Measurements from ENCODE around the gene SLFNL1. TPM values are rescaled to one million over a fixed set of nuclear protein-coding genes. Genes with fewer than 3 reads are reported as not detected.

The SLFNL1 gene
- total RNA-seq, 6 experiments from 2014 or later: 0.06 to 0.27 (median 0.14) TPM; not detected in 3

DNA sequence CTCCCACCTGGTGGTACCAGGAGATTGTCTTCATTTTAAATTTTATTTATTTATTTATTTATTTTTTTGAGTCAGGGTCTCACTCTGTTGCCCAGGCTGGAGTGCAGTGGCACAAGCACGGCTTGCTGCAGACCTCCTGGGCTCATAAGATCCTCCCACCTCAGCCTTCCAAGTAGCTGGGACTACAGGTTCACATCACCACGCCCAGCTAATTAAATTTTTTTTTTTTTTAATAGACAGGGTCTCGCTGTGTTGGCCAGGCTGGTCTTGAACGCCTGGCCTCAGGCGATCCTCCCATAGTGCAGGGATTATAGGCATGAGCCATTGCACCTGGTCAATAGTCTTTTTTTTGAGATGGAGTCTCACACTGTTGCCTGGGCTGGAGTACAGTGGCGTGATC is 8.5 kb downstream of the SLFNL1 start:
- H3K27ac ChIP-seq: no peak overlapping the region
- H3K9me3 ChIP-seq: no peaks in the 10 kb centered on the region
- ATAC-seq (no peak), DNase-seq (no peak)
- TF ChIP-seq, protein P1, sequence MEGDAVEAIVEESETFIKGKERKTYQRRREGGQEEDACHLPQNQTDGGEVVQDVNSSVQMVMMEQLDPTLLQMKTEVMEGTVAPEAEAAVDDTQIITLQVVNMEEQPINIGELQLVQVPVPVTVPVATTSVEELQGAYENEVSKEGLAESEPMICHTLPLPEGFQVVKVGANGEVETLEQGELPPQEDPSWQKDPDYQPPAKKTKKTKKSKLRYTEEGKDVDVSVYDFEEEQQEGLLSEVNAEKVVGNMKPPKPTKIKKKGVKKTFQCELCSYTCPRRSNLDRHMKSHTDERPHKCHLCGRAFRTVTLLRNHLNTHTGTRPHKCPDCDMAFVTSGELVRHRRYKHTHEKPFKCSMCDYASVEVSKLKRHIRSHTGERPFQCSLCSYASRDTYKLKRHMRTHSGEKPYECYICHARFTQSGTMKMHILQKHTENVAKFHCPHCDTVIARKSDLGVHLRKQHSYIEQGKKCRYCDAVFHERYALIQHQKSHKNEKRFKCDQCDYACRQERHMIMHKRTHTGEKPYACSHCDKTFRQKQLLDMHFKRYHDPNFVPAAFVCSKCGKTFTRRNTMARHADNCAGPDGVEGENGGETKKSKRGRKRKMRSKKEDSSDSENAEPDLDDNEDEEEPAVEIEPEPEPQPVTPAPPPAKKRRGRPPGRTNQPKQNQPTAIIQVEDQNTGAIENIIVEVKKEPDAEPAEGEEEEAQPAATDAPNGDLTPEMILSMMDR (IDR thresholded peaks at IDR 0.05): no peak
- TF ChIP-seq POLR2A (IDR thresholded peaks at IDR 0.05): no peak
- 96% methylated on average over 5 of the region's 6 CpGs for WGBS (ENCODE audit: insufficient coverage, low coverage, low lambda C conversion rate, missing lambda C conversion rate)
- no peak overlapping the region for H3K4me3 ChIP-seq
- no peaks in the 10 kb centered on the region for H3K27me3 ChIP-seq
- peaks cover 0 to 90% (median 34%) of the 10 kb centered on the region in 4 donors for H3K36me3 ChIP-seq
- intact Hi-C loops (cut with DNase I): no loop called here
- H3K4me1 ChIP-seq: no peaks in the 10 kb centered on the region

DNA sequence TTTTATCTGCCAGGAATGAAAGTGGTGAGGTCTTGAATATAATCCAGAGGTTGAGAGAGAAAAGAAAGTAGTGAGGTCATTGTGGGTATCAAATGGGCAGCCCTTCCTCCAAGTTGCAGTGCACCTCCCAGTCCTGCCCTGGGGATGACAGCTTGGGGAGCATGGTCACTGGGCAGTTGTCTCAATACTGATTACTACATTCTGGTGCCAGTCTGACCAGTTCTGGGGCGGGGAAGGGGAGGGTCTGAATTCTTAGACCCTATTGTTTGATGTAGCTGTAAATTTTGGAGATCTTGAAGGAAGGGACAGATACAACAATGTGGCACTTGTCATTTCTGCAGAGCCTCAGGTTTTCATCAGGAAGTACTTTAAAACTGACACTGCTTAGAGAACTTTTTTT is 11.2 kb downstream of the SLFNL1 start:
- ATAC-seq (no peak), DNase-seq (no peak)
- Histone ChIP-seq H3K36me3 (peaks cover 0 to 98% (median 46%) of the 10 kb centered on the region in 4 donors), H3K4me3 (no peak overlapping the region), H3K27ac (no peak overlapping the region), H3K9me3 (no peaks in the 10 kb centered on the region), H3K4me1 (no peaks in the 10 kb centered on the region), H3K27me3 (no peaks in the 10 kb centered on the region)
- 100% methylated on average over 1 of the region's 1 CpG for WGBS (ENCODE audit: insufficient coverage, low coverage, low lambda C conversion rate, missing lambda C conversion rate)
- TF ChIP-seq, protein P1 (IDR thresholded peaks at IDR 0.05): no peak
- no peak for TF ChIP-seq POLR2A (IDR thresholded peaks at IDR 0.05)
- intact Hi-C loops (cut with DNase I): no loop called here

DNA sequence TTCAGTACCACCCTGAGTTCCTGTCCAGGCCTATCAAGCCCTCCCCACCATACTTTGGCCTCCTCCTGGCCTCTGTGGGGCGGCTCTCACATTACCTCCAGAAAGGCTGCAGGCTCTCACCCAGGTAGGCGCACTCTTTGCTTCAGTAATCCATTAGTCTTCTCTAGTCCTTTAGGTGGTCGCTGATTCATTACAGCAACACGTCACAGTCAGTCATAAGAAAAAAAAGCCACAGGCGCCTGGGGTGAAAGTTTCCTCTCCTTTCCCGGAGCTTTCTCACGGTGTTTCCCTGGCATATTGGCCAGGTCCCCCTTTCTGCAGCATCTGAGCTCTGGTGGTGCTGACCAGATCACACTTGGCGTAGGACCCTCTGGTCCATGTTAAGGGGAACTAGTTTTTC is 12.1 kb downstream of the SLFNL1 start:
- WGBS (ENCODE audit: insufficient coverage, low coverage, low lambda C conversion rate, missing lambda C conversion rate): 93% methylated on average over 7 of the region's 8 CpGs
- ATAC-seq (no peak), DNase-seq (no peak)
- Histone ChIP-seq H3K27me3 (no peaks in the 10 kb centered on the region), H3K9me3 (no peaks in the 10 kb centered on the region), H3K27ac (no peak overlapping the region), H3K4me3 (no peak overlapping the region), H3K4me1 (no peaks in the 10 kb centered on the region), H3K36me3 (peaks cover 0 to 99% (median 49%) of the 10 kb centered on the region in 4 donors)
- intact Hi-C loops (cut with DNase I): no loop called here
- no peak for TF ChIP-seq POLR2A (IDR thresholded peaks at IDR 0.05)
- TF ChIP-seq, protein P1 (IDR thresholded peaks at IDR 0.05): no peak

DNA sequence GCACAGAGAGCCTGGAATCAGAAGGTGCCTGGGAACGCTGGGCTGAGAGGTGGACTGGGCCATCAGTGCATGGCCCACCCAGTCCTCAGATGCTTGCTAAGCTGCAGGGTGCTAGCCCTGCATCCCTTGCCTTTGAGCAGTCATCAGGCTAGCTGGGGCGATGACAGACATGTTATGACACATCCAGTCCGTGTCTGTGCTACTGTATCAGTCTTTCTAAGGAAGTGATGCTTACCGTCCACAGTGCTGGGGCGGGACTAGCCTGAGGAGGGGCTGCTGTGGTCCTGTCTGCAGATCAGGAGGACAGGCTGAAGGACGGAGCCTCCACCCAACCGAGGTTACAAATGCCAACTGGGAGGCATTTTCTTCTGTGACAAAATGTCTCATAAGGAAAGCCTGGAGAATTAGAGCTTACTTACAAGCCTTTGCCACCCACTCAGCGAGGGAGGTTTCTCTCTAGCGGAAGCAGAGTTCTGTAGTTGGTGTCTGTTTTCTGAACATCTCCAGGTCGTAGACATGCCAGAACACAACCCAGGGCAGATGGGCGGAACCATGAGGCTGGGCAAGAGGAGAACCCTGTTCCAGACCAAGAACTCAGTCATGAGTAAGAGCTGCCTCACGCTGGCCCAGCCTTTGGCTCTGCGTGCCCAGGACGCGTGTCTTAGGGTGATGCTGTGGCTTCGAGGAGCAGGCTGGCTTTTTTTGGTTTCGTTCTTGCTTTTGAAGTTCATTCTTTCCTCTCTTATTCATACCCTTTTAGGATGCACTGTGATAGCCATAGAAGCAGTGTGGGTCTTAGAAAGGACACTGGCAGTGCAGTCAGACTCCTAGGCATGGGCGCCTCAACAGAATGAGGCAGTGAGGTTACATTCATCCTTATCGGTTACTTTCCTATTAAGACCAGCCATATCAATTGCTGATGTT is 14.3 kb downstream of the SLFNL1 start:
- intact Hi-C loops (cut with DNase I): no loop called here
- H3K27me3 ChIP-seq: no peaks in the 10 kb centered on the region
- H3K4me3 ChIP-seq: no peak overlapping the region
- peaks cover 0 to 100% (median 55%) of the 10 kb centered on the region in 4 donors for H3K36me3 ChIP-seq
- no peaks in the 10 kb centered on the region for H3K9me3 ChIP-seq
- TF ChIP-seq, protein P1 (IDR thresholded peaks at IDR 0.05): no peak
- no peak for TF ChIP-seq POLR2A (IDR thresholded peaks at IDR 0.05)
- ATAC-seq (no peak), DNase-seq (no peak)
- H3K27ac ChIP-seq: no peak overlapping the region
- 88% methylated on average over 5 of the region's 19 CpGs for WGBS (ENCODE audit: insufficient coverage, low coverage, low lambda C conversion rate, missing lambda C conversion rate)
- H3K4me1 ChIP-seq: peaks cover 0 to 12% (median 6%) of the 10 kb centered on the region in 4 donors
